Gastrocnemius medialis (tissue), 4 donors: ENCODE measurements around the gene LRP4. TPM values are rescaled to one million over a fixed set of nuclear protein-coding genes. Genes with fewer than 3 reads are reported as not detected.

Experiments
- ATAC-seq, 2 donors: fragments of 150-250 bp; one replicate each; pipeline ENCODE4 v1.9.1; 2016
- DNase-seq, 2 donors: peaks; one replicate each; pipeline ENCODE4 v3.0.0-alpha.2; 2019
- H3K27ac ChIP-seq, 4 donors: fragments of 200-600 bp; sonication (generic); 1 replicate in 1 of 4; 2 replicates in 3 of 4; pipeline ENCODE4 v1.5.1; 2016 to 2018; ENCODE audit warnings: mild to moderate bottlenecking in 2 of 4, moderate library complexity in 1 of 4
- H3K27me3 ChIP-seq, 3 donors: fragments of 200-600 bp; sonication (generic) in 2 of 3; 1 replicate in 1 of 3; 2 replicates in 2 of 3; pipeline versions ENCODE4 v1.5.1 to v1.6.0; 2016 to 2019; ENCODE audit warnings: mild to moderate bottlenecking in 1 of 3, moderate library complexity in 1 of 3
- H3K36me3 ChIP-seq, 2 donors: fragments of 200-600 bp; sonication (generic) in 1 of 2; one replicate each; pipeline ENCODE4 v1.5.1; 2017 to 2018
- H3K4me1 ChIP-seq, 2 donors: fragments of 200-600 bp; sonication (generic) in 1 of 2; one replicate each; pipeline ENCODE4 v1.5.1; 2016 to 2017; ENCODE audit warnings: mild to moderate bottlenecking in 2 of 2
- H3K4me3 ChIP-seq, 4 donors: fragments of 200-600 bp; sonication (generic) in 3 of 4; 1 replicate in 1 of 4; 2 replicates in 3 of 4; pipeline ENCODE4 v1.5.1; 2016 to 2019; ENCODE audit warnings: mild to moderate bottlenecking in 2 of 4
- H3K9me3 ChIP-seq, 3 donors: fragments of 200-600 bp; sonication (generic) in 2 of 3; 1 replicate in 1 of 3; 2 replicates in 2 of 3; pipeline ENCODE4 v1.5.1; 2016 to 2019
- POLR2A ChIP-seq, 2 donors: fragments of 450-650 bp; IDR thresholded peaks; one replicate each; pipeline ENCODE4 v1.6.1; 2017; ENCODE audit warnings: antibody characterized with exemption in 2 of 2, mild to moderate bottlenecking in 2 of 2, moderate library complexity in 2 of 2
- in situ Hi-C, 4 donors: fragments of 200-750 bp; cut with MboI; loops; one replicate each; pipeline versions ENCODE4 v1.15.0 to v1.8.0; 2017; ENCODE audit warnings: low sequenced_read_pairs in 4 of 4
- intact Hi-C: fragments of 100-400 bp; cut with DNase I; formaldehyde crosslinking; loops from one replicate; pipeline ENCODE4 v1.15.1; 2023; ENCODE audit warnings: low total_unique reads
- total RNA-seq, 4 donors: library from RNA; depleted of rRNA; stranded (reverse); fragments of >200 nt; gene quantifications; one replicate each; pipeline versions ENCODE4 v1.1.0 to v1.2.3, GENCODE V29; 2016
- TF ChIP-seq, protein P1 (sequence below), 5 experiments: fragments of 450-650 bp in 3 of 5; fragments of 200-600 bp in 2 of 5; sonication (generic) in 2 of 5; IDR thresholded peaks in 4 of 5; conservative IDR thresholded peaks in 1 of 5; 1 replicate in 4 of 5; 2 replicates in 1 of 5; pipeline ENCODE4 v1.5.1; 2016 to 2019; ENCODE audit warnings: antibody characterized with exemption in 5 of 5, mild to moderate bottlenecking in 3 of 5, moderate library complexity in 3 of 5

LRP4 gene
- total RNA-seq, 4 donors from 2014 or later, result 3.9 to 19.0 (median 6.2) TPM

DNA sequence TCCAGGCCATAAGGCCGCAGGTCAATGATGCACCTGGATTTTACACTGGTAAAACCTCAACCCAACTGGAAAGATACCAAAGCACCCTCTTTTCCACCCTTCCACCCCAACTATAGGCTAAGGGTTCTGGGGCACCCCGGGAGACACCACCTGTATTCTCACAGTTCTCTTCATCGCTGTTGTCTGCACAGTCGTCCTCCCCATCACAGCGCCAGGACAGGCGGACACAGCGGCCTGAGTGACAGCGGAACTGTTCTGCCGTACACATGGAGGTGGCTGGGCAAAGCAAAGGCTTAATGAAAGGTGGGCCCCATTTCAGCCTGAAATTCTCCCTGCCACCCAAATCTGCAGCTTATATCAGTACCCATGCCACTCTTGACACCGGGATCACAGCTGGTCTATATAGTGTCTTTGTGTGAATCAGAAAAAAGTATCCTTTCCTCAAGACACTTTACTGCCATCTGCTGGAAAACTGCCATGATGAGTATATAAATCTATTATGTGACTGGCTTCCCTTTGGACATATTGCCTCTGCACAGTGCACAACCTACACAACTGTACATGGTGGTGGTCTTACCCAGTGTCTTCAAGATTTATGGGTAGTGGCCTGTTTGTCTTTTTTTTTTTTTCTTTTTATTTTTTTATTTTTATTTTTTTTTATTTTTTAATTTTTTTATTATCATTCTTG is 21.5 kb downstream of the LRP4 start:
- no peaks in the 10 kb centered on the region for H3K27me3 ChIP-seq
- intact Hi-C loops, result no loop called here
- H3K36me3 ChIP-seq, result peaks cover 0 to 42% of the 10 kb centered on the region in 2 donors
- H3K27ac ChIP-seq, result no peak overlapping the region
- DNase-seq (no peak), ATAC-seq (no peak)
- H3K9me3 ChIP-seq, result no peaks in the 10 kb centered on the region
- in situ Hi-C loops, result loop anchor here in 2 of 4 donors (25.0 kb wide), 1 partner anchor 465 kb away; the partner anchor contains the start of gene MYBPC3 (in 2 of the 2)
- no peak overlapping the region for H3K4me3 ChIP-seq
- TF ChIP-seq, protein P1, sequence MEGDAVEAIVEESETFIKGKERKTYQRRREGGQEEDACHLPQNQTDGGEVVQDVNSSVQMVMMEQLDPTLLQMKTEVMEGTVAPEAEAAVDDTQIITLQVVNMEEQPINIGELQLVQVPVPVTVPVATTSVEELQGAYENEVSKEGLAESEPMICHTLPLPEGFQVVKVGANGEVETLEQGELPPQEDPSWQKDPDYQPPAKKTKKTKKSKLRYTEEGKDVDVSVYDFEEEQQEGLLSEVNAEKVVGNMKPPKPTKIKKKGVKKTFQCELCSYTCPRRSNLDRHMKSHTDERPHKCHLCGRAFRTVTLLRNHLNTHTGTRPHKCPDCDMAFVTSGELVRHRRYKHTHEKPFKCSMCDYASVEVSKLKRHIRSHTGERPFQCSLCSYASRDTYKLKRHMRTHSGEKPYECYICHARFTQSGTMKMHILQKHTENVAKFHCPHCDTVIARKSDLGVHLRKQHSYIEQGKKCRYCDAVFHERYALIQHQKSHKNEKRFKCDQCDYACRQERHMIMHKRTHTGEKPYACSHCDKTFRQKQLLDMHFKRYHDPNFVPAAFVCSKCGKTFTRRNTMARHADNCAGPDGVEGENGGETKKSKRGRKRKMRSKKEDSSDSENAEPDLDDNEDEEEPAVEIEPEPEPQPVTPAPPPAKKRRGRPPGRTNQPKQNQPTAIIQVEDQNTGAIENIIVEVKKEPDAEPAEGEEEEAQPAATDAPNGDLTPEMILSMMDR (IDR thresholded peaks at IDR 0.05 in 4 of 5, conservative IDR thresholded peaks at IDR 0.05 in 1 of 5), result no peak
- TF ChIP-seq POLR2A (IDR thresholded peaks at IDR 0.05), result no peak
- peaks cover 6 to 12% of the 10 kb centered on the region in 2 donors for H3K4me1 ChIP-seq

DNA sequence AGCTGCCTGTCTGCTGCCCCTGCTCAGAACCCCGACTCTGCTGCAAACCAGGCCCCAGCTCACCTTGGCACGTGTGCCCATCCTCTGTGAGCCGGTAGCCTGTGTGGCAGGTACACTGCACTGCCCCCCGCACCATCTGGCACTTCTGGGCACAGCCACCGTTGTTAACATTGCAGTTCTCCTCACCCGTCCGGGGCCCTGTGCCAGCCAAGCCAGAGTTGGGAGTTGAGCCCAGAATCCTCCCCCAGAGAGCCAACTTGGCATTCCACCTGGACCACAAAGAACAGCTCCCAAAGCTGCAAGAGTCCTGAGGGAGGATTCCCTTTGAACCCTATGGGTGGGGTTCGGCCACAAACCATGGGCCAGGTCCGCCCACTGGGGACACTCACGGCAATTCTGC is 22.5 kb downstream of the LRP4 start:
- in situ Hi-C loops, result loop anchor here in 2 of 4 donors (25.0 kb wide), 1 partner anchor 466 kb away; the partner anchor contains the start of gene MYBPC3 (in 2 of the 2)
- ATAC-seq (peak; percentile 83 to 96), DNase-seq (peak; percentile 55 to 88)
- intact Hi-C loops, result no loop called here
- TF ChIP-seq POLR2A (IDR thresholded peaks at IDR 0.05), result no peak
- TF ChIP-seq, protein P1 (IDR thresholded peaks at IDR 0.05 in 4 of 5, conservative IDR thresholded peaks at IDR 0.05 in 1 of 5), result no peak
- Histone ChIP-seq H3K27me3 (no peaks in the 10 kb centered on the region), H3K9me3 (no peaks in the 10 kb centered on the region), H3K4me1 (peaks cover 6 to 12% of the 10 kb centered on the region in 2 donors), H3K27ac (peak overlapping the region in 1 of 4 donors; percentile 41), H3K36me3 (peaks cover 0 to 43% of the 10 kb centered on the region in 2 donors), H3K4me3 (no peak overlapping the region)

DNA sequence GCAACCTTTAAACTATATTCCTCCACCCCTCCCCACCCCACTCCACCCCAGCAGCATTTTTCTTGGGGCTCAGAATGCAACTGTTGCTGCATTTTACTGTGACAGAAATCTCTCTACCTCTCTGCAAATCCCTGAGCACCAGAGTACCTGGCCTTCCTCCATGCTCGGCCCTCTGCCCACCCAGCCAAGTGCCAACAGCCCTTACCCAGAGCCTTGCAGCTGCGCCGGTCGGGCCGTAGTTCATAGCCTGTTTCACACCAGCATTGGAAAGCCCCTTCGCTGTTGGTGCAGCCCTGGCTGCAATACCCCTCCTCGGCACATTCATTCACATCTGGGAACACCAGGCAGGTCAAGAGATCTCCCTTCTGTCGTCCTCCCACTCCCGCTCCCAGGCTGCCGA is 23.4 kb downstream of the LRP4 start:
- H3K27me3 ChIP-seq, result no peaks in the 10 kb centered on the region
- in situ Hi-C loops, result loop anchor here in 2 of 4 donors (25.0 kb wide), 1 partner anchor 467 kb away; the partner anchor contains the start of gene MYBPC3 (in 2 of the 2)
- H3K4me3 ChIP-seq, result no peak overlapping the region
- H3K27ac ChIP-seq, result no peak overlapping the region
- ATAC-seq (no peak), DNase-seq (no peak)
- TF ChIP-seq, protein P1 (IDR thresholded peaks at IDR 0.05 in 4 of 5, conservative IDR thresholded peaks at IDR 0.05 in 1 of 5), result no peak
- TF ChIP-seq POLR2A (IDR thresholded peaks at IDR 0.05), result no peak
- peaks cover 6 to 12% of the 10 kb centered on the region in 2 donors for H3K4me1 ChIP-seq
- H3K9me3 ChIP-seq, result no peaks in the 10 kb centered on the region
- intact Hi-C loops, result no loop called here
- peaks cover 0 to 44% of the 10 kb centered on the region in 2 donors for H3K36me3 ChIP-seq

DNA sequence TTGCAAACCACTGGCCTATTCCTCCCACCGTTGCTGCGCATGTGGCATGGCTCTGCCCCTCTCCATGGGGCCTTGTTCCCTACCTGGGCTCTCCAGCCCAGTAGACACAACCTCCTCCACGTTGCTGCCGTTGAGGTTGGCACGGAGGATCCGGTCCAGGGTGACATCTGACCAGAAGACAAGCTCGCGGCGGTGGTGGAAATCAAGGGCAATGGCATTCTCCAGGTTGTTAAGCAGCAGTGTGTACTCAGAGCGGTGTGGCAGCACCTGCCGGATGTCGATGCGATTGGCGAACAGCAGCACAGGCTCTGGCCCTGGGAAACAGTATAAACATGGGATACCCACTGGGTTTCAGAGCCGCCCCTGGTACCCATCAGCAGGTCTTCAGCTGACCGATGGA is 23.8 kb downstream of the LRP4 start:
- Histone ChIP-seq H3K27ac (no peak overlapping the region), H3K4me1 (peaks cover 6 to 12% of the 10 kb centered on the region in 2 donors), H3K4me3 (no peak overlapping the region), H3K27me3 (no peaks in the 10 kb centered on the region), H3K9me3 (no peaks in the 10 kb centered on the region), H3K36me3 (peaks cover 0 to 41% of the 10 kb centered on the region in 2 donors)
- intact Hi-C loops, result no loop called here
- TF ChIP-seq, protein P1 (IDR thresholded peaks at IDR 0.05 in 4 of 5, conservative IDR thresholded peaks at IDR 0.05 in 1 of 5), result no peak
- TF ChIP-seq POLR2A (IDR thresholded peaks at IDR 0.05), result no peak
- DNase-seq, result no peak
- no peak for ATAC-seq
- in situ Hi-C loops, result loop anchor here in 2 of 4 donors (25.0 kb wide), 1 partner anchor 468 kb away; the partner anchor contains the start of gene MYBPC3 (in 2 of the 2)
